Neuronal stem cell (in vitro differentiated cells): ENCODE measurements around the gene GSTP1. TPM values are rescaled to one million over a fixed set of nuclear protein-coding genes. Genes with fewer than 3 reads are reported as not detected.

Experiments
- DNase-seq: peaks from one replicate; pipeline ENCODE4 v3.0.0-alpha.2; 2013; ENCODE audit warnings: low spot score
- H2AFZ ChIP-seq: one replicate; pipeline ENCODE4 v1.6.1; 2013; ENCODE audit warnings: mild to moderate bottlenecking, low read length, inconsistent platforms
- H2AK5ac ChIP-seq: 2 replicates; pipeline ENCODE4 v1.6.1; 2013; ENCODE audit warnings: low read depth, mild to moderate bottlenecking, inconsistent platforms, low read length, moderate library complexity, mixed read lengths
- H2BK120ac ChIP-seq: 2 replicates; pipeline ENCODE4 v1.6.1; 2013; ENCODE audit warnings: low read depth, mild to moderate bottlenecking, inconsistent platforms, low read length, moderate library complexity, mixed read lengths
- H2BK12ac ChIP-seq: one replicate; pipeline ENCODE4 v1.6.1; 2013; ENCODE audit warnings: low read length, inconsistent platforms
- H2BK15ac ChIP-seq: 2 replicates; pipeline ENCODE4 v1.6.1; 2013; ENCODE audit warnings: mild to moderate bottlenecking, low read length, inconsistent platforms, mixed read lengths
- H2BK5ac ChIP-seq: one replicate; pipeline ENCODE4 v1.6.1; 2013; ENCODE audit warnings: inconsistent platforms, mild to moderate bottlenecking, low read length, moderate library complexity
- H3K14ac ChIP-seq: one replicate; pipeline ENCODE4 v1.6.1; 2013; ENCODE audit warnings: low read length, inconsistent platforms
- H3K18ac ChIP-seq: 2 replicates; pipeline ENCODE4 v1.6.1; 2013; ENCODE audit warnings: low read length, inconsistent platforms
- H3K23ac ChIP-seq: 2 replicates; pipeline ENCODE4 v1.6.1; 2013; ENCODE audit warnings: low read depth, mild to moderate bottlenecking, mixed read lengths, low read length, inconsistent platforms; ENCODE audit not compliant: poor library complexity
- H3K27ac ChIP-seq: replicated peaks from 3 replicates; pipeline ENCODE4 v1.5.1; 2013; ENCODE audit warnings: low read length, inconsistent platforms
- H3K27me3 ChIP-seq, 3 experiments: 2 replicates each; pipeline ENCODE4 v1.6.1; 2013; ENCODE audit warnings: low read length in 3 of 3, mild to moderate bottlenecking in 2 of 3, inconsistent platforms in 1 of 3, low read depth in 1 of 3, mixed read lengths in 1 of 3, moderate library complexity in 1 of 3; ENCODE audit not compliant: control insufficient read depth in 3 of 3, insufficient read depth in 3 of 3
- H3K36me3 ChIP-seq, 2 donors: replicated peaks in 1 of 2; 2 replicates each; pipeline ENCODE4 v1.6.1; 2013; ENCODE audit warnings: low read length in 2 of 2; ENCODE audit not compliant: control insufficient read depth in 2 of 2, insufficient read depth in 2 of 2
- H3K4ac ChIP-seq: 2 replicates; pipeline ENCODE4 v1.6.1; 2013; ENCODE audit warnings: inconsistent platforms, mild to moderate bottlenecking, low read length, moderate library complexity
- H3K4me1 ChIP-seq, 2 donors: 1 replicate in 1 of 2; 2 replicates in 1 of 2; pipeline ENCODE4 v1.6.1; 2013; ENCODE audit warnings: low read length in 2 of 2, low read depth in 1 of 2; ENCODE audit not compliant: control insufficient read depth in 2 of 2, insufficient read depth in 1 of 2
- H3K4me2 ChIP-seq: one replicate; pipeline ENCODE4 v1.6.1; 2013; ENCODE audit warnings: mild to moderate bottlenecking, low read length, inconsistent platforms; ENCODE audit not compliant: insufficient read depth, poor library complexity, severe bottlenecking
- H3K4me3 ChIP-seq, 2 donors: 2 replicates each; pipeline ENCODE4 v1.5.1; 2013; ENCODE audit warnings: low read length in 2 of 2, mild to moderate bottlenecking in 2 of 2, inconsistent platforms in 1 of 2, moderate library complexity in 1 of 2
- H3K79me1 ChIP-seq: one replicate; pipeline ENCODE4 v1.6.1; 2013; ENCODE audit warnings: low read depth, mild to moderate bottlenecking, inconsistent platforms, low read length, moderate library complexity
- H3K9ac ChIP-seq: one replicate; pipeline ENCODE4 v1.6.1; 2013; ENCODE audit warnings: mild to moderate bottlenecking, low read depth, low read length, inconsistent platforms; ENCODE audit not compliant: poor library complexity
- H3K9me3 ChIP-seq, 2 donors: replicated peaks in 1 of 2; 2 replicates each; pipeline versions ENCODE3 to v1.6.1; 2013; ENCODE audit warnings: low read length in 2 of 2, mild to moderate bottlenecking in 2 of 2, inconsistent platforms in 1 of 2, low read depth in 1 of 2, mixed read lengths in 1 of 2, moderate library complexity in 1 of 2; ENCODE audit not compliant: control insufficient read depth in 2 of 2, insufficient read depth in 1 of 2
- H4K8ac ChIP-seq: one replicate; pipeline ENCODE4 v1.6.1; 2013; ENCODE audit warnings: low read depth, mild to moderate bottlenecking, inconsistent platforms, low read length, moderate library complexity
- H4K91ac ChIP-seq: one replicate; pipeline ENCODE4 v1.6.1; 2013; ENCODE audit warnings: low read length, low read depth, mild to moderate bottlenecking, inconsistent platforms; ENCODE audit not compliant: poor library complexity
- WGBS, 2 donors: extraction: QIAGEN DNeasy Blood & Tissue Kit; methylation state at CpG; one replicate each; pipeline ENCODE4 v1.1.7; 2013; ENCODE audit warnings: missing lambda C conversion rate in 2 of 2, mixed read lengths in 1 of 2; ENCODE audit not compliant: insufficient read length in 2 of 2, insufficient replicate concordance in 1 of 2; ENCODE audit errors: extremely low coverage in 2 of 2; 5-methylcytosine and 5-hydroxymethylcytosine counted together
- small RNA-seq: library from polyadenylated mRNA; stranded (forward); fragments of <200 nt; extraction: miRNeasy Mini kit (QIAGEN cat#:217004); gene quantifications from one replicate; pipeline ENCODE3, GENCODE V24; 2013; ENCODE audit not compliant: insufficient read depth

The GSTP1 gene

DNA sequence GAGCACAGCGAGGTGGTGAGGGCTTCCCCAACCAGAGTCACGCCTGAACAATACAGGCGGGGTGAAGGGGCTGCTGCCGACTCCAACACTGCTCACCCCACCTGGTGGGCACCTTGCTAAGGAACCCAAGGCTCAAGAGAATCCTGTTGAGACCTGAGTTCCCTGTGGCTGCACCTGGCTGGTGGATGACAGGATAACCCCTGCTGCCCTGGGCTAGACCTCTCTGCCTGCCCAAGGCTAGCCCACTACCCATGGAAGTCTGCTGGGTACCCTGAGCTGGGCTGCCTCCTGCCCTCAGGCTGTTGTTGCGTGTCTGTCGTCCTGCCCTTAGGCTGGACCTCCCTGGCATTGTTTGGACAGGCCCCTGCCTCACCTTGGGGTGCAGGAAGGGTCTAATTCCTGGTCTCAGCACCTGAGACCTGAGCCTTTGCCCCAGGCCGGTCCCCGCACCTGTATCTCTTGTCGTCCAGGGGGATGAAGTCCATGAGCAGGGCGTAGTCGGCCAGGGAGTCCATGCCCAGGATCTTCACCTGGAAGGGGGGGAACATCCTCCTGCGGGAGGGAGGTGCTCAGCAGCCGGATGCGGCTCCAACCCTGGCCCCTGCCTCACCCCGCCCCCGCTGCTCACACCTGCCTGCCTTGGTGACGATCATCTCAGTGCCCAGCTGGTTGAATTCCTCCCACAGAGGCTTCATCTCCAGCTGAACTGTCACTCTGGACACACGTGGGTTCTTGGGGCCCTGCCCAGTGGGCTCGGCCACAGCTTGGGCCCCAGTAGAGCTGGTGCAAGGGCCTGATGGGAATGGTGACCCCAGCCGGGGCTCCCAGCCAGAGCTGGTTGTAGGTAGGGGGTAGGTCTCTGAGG is 51.0 kb downstream of the GSTP1 start:
- Histone ChIP-seq H4K91ac (peak overlapping the region; percentile 72), H3K18ac (peak overlapping the region; percentile 90), H2BK12ac (peak overlapping the region; percentile 93), H3K27me3 (peaks cover 0 to 2% (median 0%) of the 10 kb centered on the region in 3 experiments), H3K23ac (peak overlapping the region; percentile 91), H3K4ac (peak overlapping the region; percentile 90), H3K4me3 (no peak overlapping the region), H2AK5ac (peak overlapping the region; percentile 48), H3K9me3 (no peaks in the 10 kb centered on the region), H3K9ac (peak overlapping the region; percentile 60), H2BK15ac (peak overlapping the region; percentile 89), H3K4me2 (no peak overlapping the region), H4K8ac (no peak overlapping the region), H3K14ac (peak overlapping the region; percentile 27), H3K36me3 (no peaks in the 10 kb centered on the region), H2BK5ac (peak overlapping the region; percentile 6), H3K4me1 (peaks cover 8 to 17% of the 10 kb centered on the region in 2 donors), H2BK120ac (no peak overlapping the region), H3K79me1 (no peaks in the 10 kb centered on the region), H2AFZ (no peak overlapping the region), H3K27ac (no peak overlapping the region)
- DNase-seq, result no peak
- no CpG with 5 or more reads among the region's 20 CpGs for WGBS, 2 donors

DNA sequence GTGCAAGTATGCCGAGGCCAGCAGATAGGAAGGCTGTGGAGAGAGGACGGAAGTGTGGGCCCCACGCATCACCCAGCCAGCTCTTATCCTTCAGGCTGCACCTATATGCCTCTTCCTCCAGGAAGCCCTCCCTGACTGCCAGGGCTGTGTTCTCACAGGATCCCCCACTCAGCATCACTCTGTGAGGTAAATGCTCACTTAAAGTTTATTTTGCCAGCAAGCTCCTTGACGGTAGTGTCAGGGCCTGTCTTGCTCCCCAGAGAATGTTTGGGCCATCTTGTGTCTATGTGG is 51.6 kb downstream of the GSTP1 start:
- Histone ChIP-seq H3K4ac (peak overlapping the region; percentile 61), H3K27ac (no peak overlapping the region)

More for the DNA sequence above, 51.6 kb downstream of the GSTP1 start:
- H3K36me3 ChIP-seq, result no peaks in the 10 kb centered on the region
- H3K4me1 ChIP-seq, result peaks cover 12 to 17% of the 10 kb centered on the region in 2 donors
- H2BK12ac ChIP-seq, result no peak overlapping the region
- no peak for DNase-seq
- H4K91ac ChIP-seq, result no peak overlapping the region
- H2AFZ ChIP-seq, result no peak overlapping the region
- H3K9ac ChIP-seq, result no peak overlapping the region
- no peak overlapping the region for H2BK15ac ChIP-seq
- no peak overlapping the region for H3K18ac ChIP-seq
- no peak overlapping the region for H3K14ac ChIP-seq
- H3K9me3 ChIP-seq, result peaks cover 0 to under 1% of the 10 kb centered on the region in 2 donors
- no peak overlapping the region for H3K4me3 ChIP-seq
- no peak overlapping the region for H4K8ac ChIP-seq
- no peak overlapping the region for H3K23ac ChIP-seq
- no CpG with 5 or more reads among the region's 4 CpGs for WGBS, 2 donors
- H3K27me3 ChIP-seq, result peaks cover 0 to 2% (median 1%) of the 10 kb centered on the region in 3 experiments
- no peaks in the 10 kb centered on the region for H3K79me1 ChIP-seq
- H2BK120ac ChIP-seq, result no peak overlapping the region
- H2AK5ac ChIP-seq, result peak overlapping the region; percentile 20
- no peak overlapping the region for H2BK5ac ChIP-seq
- H3K4me2 ChIP-seq, result no peak overlapping the region

Small RNA genes within 50 kb of the gene (small RNA-seq; reads per million reads assigned to genes)
- not detected for gene AP003385.3
